Stimulated activated naive CD8-positive, alpha-beta T cell treated with anti-CD3 and anti-CD28 coated beads, Interleukin-15, Interleukin-2, amounts not matched to agents 100 ng/mL and 50 ng/mL, for 24 hours (primary cell): ENCODE measurements around the gene PAX5.

Experiments used
- H3K27ac Mint-ChIP-seq: one replicate; pipeline ENCODE4 v1.8.0; 2021; ENCODE audit warnings: mild to moderate bottlenecking, mixed read lengths
- H3K27me3 Mint-ChIP-seq: one replicate; pipeline ENCODE4 v1.8.0; 2021; ENCODE audit warnings: mixed read lengths
- H3K36me3 Mint-ChIP-seq: one replicate; pipeline ENCODE4 v1.8.0; 2021; ENCODE audit warnings: low read depth, mixed read lengths
- H3K4me1 Mint-ChIP-seq: one replicate; pipeline ENCODE4 v1.8.0; 2021; ENCODE audit warnings: low read depth, mixed read lengths
- H3K4me3 Mint-ChIP-seq: one replicate; pipeline ENCODE4 v1.8.0; 2021; ENCODE audit warnings: mild to moderate bottlenecking, mixed read lengths
- H3K9me3 Mint-ChIP-seq: one replicate; pipeline ENCODE4 v1.8.0; 2021; ENCODE audit warnings: mixed read lengths

Gene PAX5

GRCh38 chr9:36912620-36913019, 121.4 kb downstream of the PAX5 start:
- Mint-ChIP-seq H3K4me1 (peaks cover 3% of the 10 kb centered on the region), H3K27ac (no peak overlapping the region)

GRCh38 chr9:36911601-36912412, 122.3 kb downstream of the PAX5 start:
- Mint-ChIP-seq H3K27me3 (peaks cover 32% of the 10 kb centered on the region), H3K36me3 (no peaks in the 10 kb centered on the region)

More at GRCh38 chr9:36912620-36913019, 121.4 kb downstream of the PAX5 start:
- Mint-ChIP-seq H3K9me3 (no peaks in the 10 kb centered on the region), H3K27me3 (peaks cover 29% of the 10 kb centered on the region), H3K4me3 (no peak overlapping the region), H3K36me3 (no peaks in the 10 kb centered on the region)

GRCh38 chr9:36911037-36911436, 123.0 kb downstream of the PAX5 start:
- no peak overlapping the region for H3K27ac Mint-ChIP-seq
- peaks cover 3% of the 10 kb centered on the region for H3K4me1 Mint-ChIP-seq
- H3K9me3 Mint-ChIP-seq: no peaks in the 10 kb centered on the region
- no peaks in the 10 kb centered on the region for H3K36me3 Mint-ChIP-seq
- H3K4me3 Mint-ChIP-seq: no peak overlapping the region
- peaks cover 38% of the 10 kb centered on the region for H3K27me3 Mint-ChIP-seq

More at GRCh38 chr9:36911601-36912412, 122.3 kb downstream of the PAX5 start:
- Mint-ChIP-seq H3K4me1 (peaks cover 3% of the 10 kb centered on the region), H3K27ac (no peak overlapping the region), H3K9me3 (no peaks in the 10 kb centered on the region), H3K4me3 (no peak overlapping the region)

GRCh38 chr9:36906492-36906891, 127.6 kb downstream of the PAX5 start:
- no peaks in the 10 kb centered on the region for H3K36me3 Mint-ChIP-seq
- peaks cover 51% of the 10 kb centered on the region for H3K27me3 Mint-ChIP-seq
- H3K4me1 Mint-ChIP-seq: peaks cover 15% of the 10 kb centered on the region
- no peak overlapping the region for H3K4me3 Mint-ChIP-seq
- no peaks in the 10 kb centered on the region for H3K9me3 Mint-ChIP-seq
- H3K27ac Mint-ChIP-seq: no peak overlapping the region

GRCh38 chr9:36905101-36906066, 128.7 kb downstream of the PAX5 start:
- H3K27ac Mint-ChIP-seq: no peak overlapping the region
- peaks cover 12% of the 10 kb centered on the region for H3K4me1 Mint-ChIP-seq
- H3K27me3 Mint-ChIP-seq: peaks cover 47% of the 10 kb centered on the region
- no peaks in the 10 kb centered on the region for H3K36me3 Mint-ChIP-seq
- no peaks in the 10 kb centered on the region for H3K9me3 Mint-ChIP-seq
- H3K4me3 Mint-ChIP-seq: no peak overlapping the region

- Mint-ChIP-seq H3K4me1 (peaks cover 12% of the 10 kb centered on the region), H3K36me3 (no peaks in the 10 kb centered on the region), H3K9me3 (no peaks in the 10 kb centered on the region), H3K27ac (no peak overlapping the region), H3K4me3 (no peak overlapping the region), H3K27me3 (peaks cover 40% of the 10 kb centered on the region)
Measured at GRCh38 chr9:36903541-36904435, 130.3 kb downstream of the PAX5 start.

GRCh38 chr9:36902861-36903524, 131.1 kb downstream of the PAX5 start:
- no peak overlapping the region for H3K4me3 Mint-ChIP-seq
- no peaks in the 10 kb centered on the region for H3K36me3 Mint-ChIP-seq
- H3K27me3 Mint-ChIP-seq: peaks cover 37% of the 10 kb centered on the region
- peaks cover 12% of the 10 kb centered on the region for H3K4me1 Mint-ChIP-seq
- no peak overlapping the region for H3K27ac Mint-ChIP-seq
- H3K9me3 Mint-ChIP-seq: no peaks in the 10 kb centered on the region

GRCh38 chr9:36902080-36902716, 131.9 kb downstream of the PAX5 start:
- H3K4me3 Mint-ChIP-seq: no peak overlapping the region
- H3K9me3 Mint-ChIP-seq: no peaks in the 10 kb centered on the region
- peaks cover 12% of the 10 kb centered on the region for H3K4me1 Mint-ChIP-seq
- peaks cover 35% of the 10 kb centered on the region for H3K27me3 Mint-ChIP-seq
- H3K36me3 Mint-ChIP-seq: no peaks in the 10 kb centered on the region
- H3K27ac Mint-ChIP-seq: no peak overlapping the region

GRCh38 chr9:36901528-36901927, 132.5 kb downstream of the PAX5 start:
- H3K27me3 Mint-ChIP-seq: peaks cover 31% of the 10 kb centered on the region
- H3K9me3 Mint-ChIP-seq: no peaks in the 10 kb centered on the region
- H3K27ac Mint-ChIP-seq: no peak overlapping the region
- no peak overlapping the region for H3K4me3 Mint-ChIP-seq
- peaks cover 12% of the 10 kb centered on the region for H3K4me1 Mint-ChIP-seq
- H3K36me3 Mint-ChIP-seq: no peaks in the 10 kb centered on the region

GRCh38 chr9:36900856-36901220, 133.2 kb downstream of the PAX5 start:
- Mint-ChIP-seq H3K4me1 (peaks cover 12% of the 10 kb centered on the region), H3K9me3 (no peaks in the 10 kb centered on the region), H3K27me3 (peaks cover 26% of the 10 kb centered on the region), H3K36me3 (no peaks in the 10 kb centered on the region), H3K4me3 (no peak overlapping the region), H3K27ac (no peak overlapping the region)

GRCh38 chr9:36900136-36900855, 133.8 kb downstream of the PAX5 start:
- Mint-ChIP-seq H3K4me3 (no peak overlapping the region), H3K4me1 (peaks cover 12% of the 10 kb centered on the region), H3K27ac (no peak overlapping the region), H3K27me3 (peaks cover 21% of the 10 kb centered on the region), H3K36me3 (no peaks in the 10 kb centered on the region), H3K9me3 (no peaks in the 10 kb centered on the region)

GRCh38 chr9:36899406-36899805, 134.7 kb downstream of the PAX5 start:
- Mint-ChIP-seq H3K4me3 (no peak overlapping the region), H3K9me3 (no peaks in the 10 kb centered on the region), H3K36me3 (no peaks in the 10 kb centered on the region), H3K27ac (no peak overlapping the region), H3K4me1 (peaks cover 12% of the 10 kb centered on the region), H3K27me3 (peaks cover 17% of the 10 kb centered on the region)

- no peaks in the 10 kb centered on the region for H3K9me3 Mint-ChIP-seq
- H3K4me3 Mint-ChIP-seq: no peak overlapping the region
- H3K36me3 Mint-ChIP-seq: no peaks in the 10 kb centered on the region
- H3K27me3 Mint-ChIP-seq: peaks cover 17% of the 10 kb centered on the region
- peaks cover 3% of the 10 kb centered on the region for H3K4me1 Mint-ChIP-seq
- no peak overlapping the region for H3K27ac Mint-ChIP-seq
Measured at GRCh38 chr9:36898431-36899020, 135.5 kb downstream of the PAX5 start.
